HepG2 (cell line): Measurements from ENCODE around the gene FAM118A. TPM values are rescaled to one million over a fixed set of nuclear protein-coding genes. Genes with fewer than 3 reads are reported as not detected.

ENCODE experiments used
- BATF2 ChIP-seq: sonication (generic); formaldehyde crosslinking; IDR thresholded peaks from 2 replicates; pipeline ENCODE4 v1.8.0; 2022; ENCODE audit warnings: mild to moderate bottlenecking, missing genetic modification reagents, moderate library complexity
- E2F1 ChIP-seq: sonication (generic); formaldehyde crosslinking; IDR thresholded peaks from 2 replicates; pipeline ENCODE4 v1.5.0; 2020; ENCODE audit warnings: missing genetic modification reagents
- FOSL1 ChIP-seq: sonication (generic); formaldehyde crosslinking; IDR thresholded peaks from 2 replicates; pipeline ENCODE4 v1.9.0; 2021; ENCODE audit warnings: missing genetic modification reagents, borderline replicate concordance
- FOSL2 ChIP-seq: sonication (generic); formaldehyde crosslinking; IDR thresholded peaks from 2 replicates; pipeline ENCODE4 v1.4.0; 2020; ENCODE audit warnings: missing genetic modification reagents
- GABPB1 ChIP-seq: IDR thresholded peaks from 2 replicates; pipeline ENCODE4 v1.6.1; 2016; ENCODE audit warnings: mild to moderate bottlenecking, missing genetic modification reagents, moderate library complexity, missing compliant biosample characterization
- GMEB1 ChIP-seq: sonication (generic); formaldehyde crosslinking; IDR thresholded peaks from 2 replicates; pipeline ENCODE4 v1.5.1; 2020; ENCODE audit warnings: missing genetic modification reagents, mild to moderate bottlenecking, borderline replicate concordance
- GTF3A ChIP-seq: sonication (generic); formaldehyde crosslinking; conservative IDR thresholded peaks from 2 replicates; pipeline ENCODE4 v1.4.0; 2020; ENCODE audit warnings: mild to moderate bottlenecking, missing genetic modification reagents
- MAX ChIP-seq: IDR thresholded peaks from 2 replicates; pipeline ENCODE4 v1.6.1; 2012; ENCODE audit warnings: inconsistent platforms
- MAZ ChIP-seq, 2 experiments: sonication (generic) in 1 of 2; formaldehyde crosslinking in 1 of 2; IDR thresholded peaks; 2 replicates each; pipeline versions ENCODE4 v1.5.0 to v1.6.1; 2012 to 2020; ENCODE audit warnings: low read depth in 2 of 2, mild to moderate bottlenecking in 2 of 2, borderline replicate concordance in 1 of 2, improper control_type of control experiment in 1 of 2, low read length in 1 of 2, missing genetic modification reagents in 1 of 2, moderate library complexity in 1 of 2
- MEF2D ChIP-seq: sonication (generic); formaldehyde crosslinking; IDR thresholded peaks from 2 replicates; pipeline ENCODE4 v1.5.1; 2020; ENCODE audit warnings: mild to moderate bottlenecking, missing genetic modification reagents
- MXD4 ChIP-seq: IDR thresholded peaks from 2 replicates; pipeline ENCODE4 v1.6.1; 2016; ENCODE audit warnings: mild to moderate bottlenecking, missing biosample characterization, missing genetic modification reagents
- NCOR1 ChIP-seq: fragments of 200-600 bp; sonication (generic); IDR thresholded peaks from 2 replicates; pipeline ENCODE4 v1.7.0; 2017; ENCODE audit warnings: antibody characterized with exemption, low read length, borderline replicate concordance
- NKX3-1 ChIP-seq: sonication (generic); formaldehyde crosslinking; IDR thresholded peaks from 2 replicates; pipeline ENCODE4 v1.5.0; 2020; ENCODE audit warnings: missing genetic modification reagents
- NR0B2 ChIP-seq: sonication (generic); formaldehyde crosslinking; IDR thresholded peaks from 2 replicates; pipeline ENCODE4 v1.4.0; 2020; ENCODE audit warnings: mild to moderate bottlenecking, missing genetic modification reagents
- RFXAP ChIP-seq: sonication (generic); formaldehyde crosslinking; IDR thresholded peaks from 2 replicates; pipeline ENCODE4 v1.4.0; 2020; ENCODE audit warnings: missing genetic modification reagents, borderline replicate concordance
- U2AF2 ChIP-seq: fragments of 200-400 bp; formaldehyde crosslinking; IDR thresholded peaks from 2 replicates; pipeline ENCODE4 v1.6.1; 2017; ENCODE audit warnings: low read depth, mild to moderate bottlenecking, low read length
- ZKSCAN8 ChIP-seq: IDR thresholded peaks from 2 replicates; pipeline ENCODE4 v1.6.1; 2016; ENCODE audit warnings: borderline replicate concordance, missing genetic modification reagents, missing compliant biosample characterization
- ZNF510 ChIP-seq: sonication (generic); formaldehyde crosslinking; IDR thresholded peaks from 2 replicates; pipeline ENCODE4 v1.4.0; 2020; ENCODE audit warnings: low read depth, mild to moderate bottlenecking, missing genetic modification reagents
- ZNF550 ChIP-seq: sonication (generic); formaldehyde crosslinking; IDR thresholded peaks from 2 replicates; pipeline ENCODE4 v1.4.0; 2020; ENCODE audit warnings: mild to moderate bottlenecking, missing genetic modification reagents, borderline replicate concordance
- ZNF556 ChIP-seq: sonication (generic); formaldehyde crosslinking; IDR thresholded peaks from 2 replicates; pipeline ENCODE4 v1.4.0; 2020; ENCODE audit warnings: mild to moderate bottlenecking, missing genetic modification reagents, borderline replicate concordance
- ZNF605 ChIP-seq: sonication (generic); formaldehyde crosslinking; IDR thresholded peaks from 2 replicates; pipeline ENCODE4 v1.8.0; 2022; ENCODE audit warnings: mild to moderate bottlenecking, missing genetic modification reagents
- ZSCAN30 ChIP-seq: sonication (generic); formaldehyde crosslinking; IDR thresholded peaks from 2 replicates; pipeline ENCODE4 v1.5.0; 2020; ENCODE audit warnings: mild to moderate bottlenecking, missing genetic modification reagents
- polyA plus RNA-seq, 8 experiments: library from polyadenylated mRNA; depleted of rRNA in 3 of 8; stranded (reverse) in 7 of 8; unstranded in 1 of 8; fragments of >200 nt; fragmentation: Illumina TruSeq in 4 of 8; extraction: Trizol in 4 of 8; gene quantifications; 2 replicates each; pipeline versions ENCODE4 v1.2.1 to v1.2.3, GENCODE V29; 2011 to 2016; ENCODE audit warnings: low read depth in 4 of 8, missing spikeins in 1 of 8, mixed read lengths in 1 of 8; ENCODE audit not compliant: insufficient read depth in 1 of 8
- total RNA-seq, 5 experiments: library from RNA; depleted of rRNA; stranded (reverse); fragments of >200 nt; fragmentation: Illumina TruSeq; extraction: Trizol; gene quantifications; 2 replicates each; pipeline ENCODE4 v1.2.3, GENCODE V29; 2016; ENCODE audit warnings: low read depth in 1 of 5
- TF ChIP-seq, protein P1 (sequence below): sonication (generic); formaldehyde crosslinking; IDR thresholded peaks from 2 replicates; pipeline ENCODE4 v1.4.0; 2020; ENCODE audit warnings: missing genetic modification reagents

Gene FAM118A
- total and polyA plus RNA-seq, 2 of the 13 experiments (the other 11 are each of a cell fraction or from before 2014, with no cell fraction given) = 36.7 to 48.2 TPM

DNA sequence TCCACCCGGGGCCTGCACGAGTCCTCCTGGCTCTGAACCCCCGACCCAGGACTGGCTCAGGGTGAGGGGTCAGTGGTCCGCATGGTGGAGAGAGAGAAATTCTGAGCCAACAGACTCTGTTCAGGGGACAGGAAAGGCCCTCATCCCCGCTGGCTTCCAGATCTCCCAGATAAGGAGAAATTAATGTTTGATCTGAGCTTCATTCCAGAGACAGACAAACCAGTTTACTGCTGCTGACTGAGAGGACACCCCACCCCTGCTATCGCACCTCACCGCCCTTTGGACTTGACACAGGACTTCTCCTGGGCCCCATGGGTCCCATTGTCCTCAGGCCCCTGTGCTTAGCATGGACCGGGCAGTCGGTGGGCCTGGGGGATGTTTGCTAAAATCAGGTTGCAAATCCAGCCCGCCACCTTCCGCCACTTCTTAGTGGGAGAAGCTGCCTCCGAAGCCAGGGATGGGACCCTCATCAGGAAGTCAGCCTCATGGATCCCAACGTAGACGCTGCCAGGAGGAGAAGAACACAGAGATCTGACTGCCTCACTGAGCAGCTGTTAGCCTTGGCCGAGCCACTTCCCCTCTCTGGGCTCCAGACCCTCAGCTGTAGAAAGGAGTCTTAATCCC, 36.2 kb upstream of the FAM118A start (continued):
- peak; percentile 65; the same call in 1 of the 2 replicates for TF ChIP-seq ZNF605
- no peak for TF ChIP-seq GTF3A (CRISPR knock-in tag)
- peak; percentile 78; the same call in 1 of the 2 replicates for TF ChIP-seq MEF2D
- peak; percentile 32; the same call in 1 of the 2 replicates for TF ChIP-seq ZNF556 (CRISPR knock-in tag)
- TF ChIP-seq, protein P1, sequence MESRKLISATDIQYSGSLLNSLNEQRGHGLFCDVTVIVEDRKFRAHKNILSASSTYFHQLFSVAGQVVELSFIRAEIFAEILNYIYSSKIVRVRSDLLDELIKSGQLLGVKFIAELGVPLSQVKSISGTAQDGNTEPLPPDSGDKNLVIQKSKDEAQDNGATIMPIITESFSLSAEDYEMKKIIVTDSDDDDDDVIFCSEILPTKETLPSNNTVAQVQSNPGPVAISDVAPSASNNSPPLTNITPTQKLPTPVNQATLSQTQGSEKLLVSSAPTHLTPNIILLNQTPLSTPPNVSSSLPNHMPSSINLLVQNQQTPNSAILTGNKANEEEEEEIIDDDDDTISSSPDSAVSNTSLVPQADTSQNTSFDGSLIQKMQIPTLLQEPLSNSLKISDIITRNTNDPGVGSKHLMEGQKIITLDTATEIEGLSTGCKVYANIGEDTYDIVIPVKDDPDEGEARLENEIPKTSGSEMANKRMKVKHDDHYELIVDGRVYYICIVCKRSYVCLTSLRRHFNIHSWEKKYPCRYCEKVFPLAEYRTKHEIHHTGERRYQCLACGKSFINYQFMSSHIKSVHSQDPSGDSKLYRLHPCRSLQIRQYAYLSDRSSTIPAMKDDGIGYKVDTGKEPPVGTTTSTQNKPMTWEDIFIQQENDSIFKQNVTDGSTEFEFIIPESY = no peak
- TF ChIP-seq E2F1 (CRISPR knock-in tag) = no peak
- TF ChIP-seq ZKSCAN8 = peak; percentile 71; the same call in 1 of the 2 replicates
- TF ChIP-seq BATF2 (CRISPR knock-in tag) = no peak
- peak; percentile 85 for TF ChIP-seq MAZ (IDR thresholded peaks at IDR 0.05; ENCODE audit: borderline replicate concordance, low read depth, low read length)
- TF ChIP-seq MAZ (CRISPR knock-in tag; IDR thresholded peaks at IDR 0.05; ENCODE audit: low read depth) = peak; percentile 69; the same call in 1 of the 2 replicates
- TF ChIP-seq RFXAP (CRISPR knock-in tag) = peak; percentile 52; the same call in 1 of the 2 replicates
- TF ChIP-seq FOSL2 = peak; percentile 80
- TF ChIP-seq GMEB1 (CRISPR knock-in tag) = peak; percentile 73; the same call in 1 of the 2 replicates
- 0 out of 2 replicates have a peak, but pooled peaks have one; percentile 45 for TF ChIP-seq MXD4
- no peak for TF ChIP-seq ZNF550 (CRISPR knock-in tag)
- TF ChIP-seq ZNF510 (CRISPR knock-in tag) = no peak
- no peak for TF ChIP-seq U2AF2
- TF ChIP-seq NR0B2 (CRISPR knock-in tag) = no peak
- no peak for TF ChIP-seq ZSCAN30 (CRISPR knock-in tag)
- TF ChIP-seq FOSL1 (CRISPR knock-in tag) = no peak
- TF ChIP-seq NCOR1 = peak; percentile 91; the same call in 1 of the 2 replicates
- peak; percentile 87 for TF ChIP-seq MAX
- peak; percentile 33; the same call in 1 of the 2 replicates for TF ChIP-seq GABPB1 (CRISPR knock-in tag)
- TF ChIP-seq NKX3-1 (CRISPR knock-in tag) = no peak
